ENCODE data around the gene DTHD1. TPM values are rescaled to one million over a fixed set of nuclear protein-coding genes. Genes with fewer than 3 reads are reported as not detected.

Gene DTHD1
- total RNA-seq, 1 experiment from 2014 or later, result not detected

GRCh38 chr4:36255577-36255976, 25.8 kb upstream of the DTHD1 start:
- Histone ChIP-seq H3K27me3 (ENCODE audit: insufficient read depth, low read length) (no peaks in the 10 kb centered on the region), H2AFZ (ENCODE audit: low read depth, low read length, poor library complexity, severe bottlenecking) (no peak overlapping the region), H3K9ac (ENCODE audit: low read length) (no peak overlapping the region), H3K36me3 (ENCODE audit: control insufficient read depth in 1 of 2, insufficient read depth in 2 of 2, low read length in 2 of 2) (no peaks in the 10 kb centered on the region), H3K27ac (ENCODE audit: low read depth, low read length) (no peak overlapping the region), H3K9me2 (ENCODE audit: insufficient read depth) (no peaks in the 10 kb centered on the region), H3K4me1 (ENCODE audit: control insufficient read depth in 1 of 2, insufficient read depth in 2 of 2, low read length in 2 of 2) (no peaks in the 10 kb centered on the region), H4K20me1 (ENCODE audit: insufficient read depth) (no peaks in the 10 kb centered on the region), H3K4me2 (ENCODE audit: low read length) (no peak overlapping the region), H3K9me3 (ENCODE audit: control insufficient read depth in 1 of 2, insufficient read depth in 1 of 2, low read depth in 1 of 2, low read length in 2 of 2) (no peaks in the 10 kb centered on the region), H3K4me3 (replicated peaks in 1 of 2; ENCODE audit: low read depth in 1 of 2, low read length in 2 of 2) (no peak overlapping the region), H3K79me2 (ENCODE audit: insufficient read depth, low read length) (no peaks in the 10 kb centered on the region)
- DNase-seq (ENCODE audit: low read depth, low spot score), result no peak
- TF ChIP-seq CBX3 (IDR thresholded peaks at IDR 0.05; ENCODE audit: low read depth) (no peak), ZNF274 (IDR thresholded peaks at IDR 0.05; ENCODE audit: low read depth, low read length) (no peak), YY1 (IDR thresholded peaks at IDR 0.05; ENCODE audit: extremely low read depth, insufficient replicate concordance, low read depth, low read length) (no peak), TCF7L2 (IDR thresholded peaks at IDR 0.05; ENCODE audit: borderline replicate concordance, extremely low read depth, insufficient read depth, insufficient read length) (no peak), FOSL1 (IDR thresholded peaks at IDR 0.05; ENCODE audit: low read depth) (no peak), ATF3 (IDR thresholded peaks at IDR 0.05) (no peak), POLR2AphosphoS5 (IDR thresholded peaks at IDR 0.05; ENCODE audit: low read depth, low read length) (no peak), CTCF (IDR thresholded peaks at IDR 0.05 in 2 of 3, conservative IDR thresholded peaks at IDR 0.05 in 1 of 3; ENCODE audit: borderline replicate concordance in 1 of 3, insufficient read depth in 1 of 3, low read depth in 2 of 3, low read length in 2 of 3) (no peak), ZBTB33 (IDR thresholded peaks at IDR 0.05; ENCODE audit: extremely low read depth, insufficient replicate concordance, low read length) (no peak), EZH2phosphoT487 (IDR thresholded peaks at IDR 0.05; ENCODE audit: borderline replicate concordance) (no peak), RAD21 (IDR thresholded peaks at IDR 0.05; ENCODE audit: low read depth) (no peak), SP1 (IDR thresholded peaks at IDR 0.05; ENCODE audit: low read depth) (no peak), MAX (IDR thresholded peaks at IDR 0.05) (no peak), EZH2 (IDR thresholded peaks at IDR 0.05) (no peak), REST (IDR thresholded peaks at IDR 0.05; ENCODE audit: low read depth) (no peak), ELF1 (IDR thresholded peaks at IDR 0.05; ENCODE audit: borderline replicate concordance, low read depth) (no peak), SIN3A (IDR thresholded peaks at IDR 0.05; ENCODE audit: low read depth) (no peak), JUND (IDR thresholded peaks at IDR 0.05) (no peak), CEBPB (IDR thresholded peaks at IDR 0.05; ENCODE audit: low read depth) (no peak)
- BruUV-seq (replicated peaks), result no TSS peak
- ChIA-PET RAD21 (ENCODE audit: low non-redundant PET in 1 of 2, low total read pairs in 2 of 2, uncharacterized antibody in 2 of 2, unreplicated experiment in 2 of 2) (no interaction called here), CTCF (no interaction called here), POLR2A (no interaction called here)
- intact Hi-C loops (cut with micrococcal nuclease), result no loop called here
- ATAC-seq, result no peak

Data from HCT116 (cell line).